Fibroblast of peridontal ligament (primary cell): ENCODE results near the gene CNKSR3.
"Not testable (repeated sequence)": the region's sequence is repeated elsewhere in the genome, so short reads cannot be mapped to it uniquely, and the experiment has no call there.

ENCODE experiments used
- DNase-seq: peaks from one replicate; pipeline ENCODE4 v3.0.0-alpha.2; 2010; ENCODE audit errors: extremely low read depth

Gene CNKSR3

DNA sequence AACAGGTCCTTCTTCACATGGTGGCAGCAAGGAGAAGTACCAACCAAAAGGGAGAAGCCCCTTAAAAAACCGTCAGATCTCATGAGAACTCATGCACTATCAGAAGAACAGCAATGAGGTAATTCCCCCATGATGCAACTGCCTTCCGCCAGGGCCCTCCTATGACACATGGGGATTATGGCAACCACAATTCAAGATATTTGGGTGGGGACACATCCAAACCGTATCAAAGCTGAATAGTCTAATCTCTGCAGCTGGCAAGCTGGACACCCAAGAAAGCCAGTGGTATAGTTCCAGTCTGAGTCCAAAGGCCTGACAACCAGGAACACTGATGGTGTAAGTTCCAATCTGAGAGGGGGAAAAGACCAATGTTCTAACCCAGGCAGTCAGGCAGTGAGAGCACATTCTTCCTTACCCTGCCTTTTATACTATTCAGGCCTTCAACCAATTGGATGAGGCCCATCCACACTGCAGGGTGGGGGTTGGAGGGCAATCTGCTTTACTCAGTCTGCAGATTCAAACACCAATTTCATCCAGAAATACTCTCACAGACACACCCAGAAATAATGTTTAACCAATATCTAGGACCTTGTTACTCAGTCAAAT lies 17.9 kb upstream of the CNKSR3 start:
- DNase-seq = no peak

DNA sequence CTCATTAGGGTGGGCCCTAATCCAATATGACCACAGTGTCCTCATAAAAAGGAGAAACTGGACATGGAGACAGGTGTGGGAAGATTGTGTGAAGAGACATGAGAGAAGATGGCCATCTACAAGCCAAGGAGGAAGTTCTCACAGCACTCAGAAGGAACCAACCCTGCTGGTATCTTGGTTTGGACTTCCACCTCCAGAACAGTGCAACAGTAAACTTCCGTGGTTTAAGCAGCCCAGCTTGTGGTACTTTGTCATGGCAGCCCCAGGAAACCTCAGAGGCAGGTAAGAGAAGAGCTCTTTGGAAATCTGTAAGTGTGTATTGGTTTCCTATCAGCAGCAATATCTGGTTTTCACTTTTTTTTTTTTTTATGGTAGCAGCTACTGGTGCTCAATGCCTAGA lies 16.5 kb upstream of the CNKSR3 start:
- DNase-seq = no peak

DNA sequence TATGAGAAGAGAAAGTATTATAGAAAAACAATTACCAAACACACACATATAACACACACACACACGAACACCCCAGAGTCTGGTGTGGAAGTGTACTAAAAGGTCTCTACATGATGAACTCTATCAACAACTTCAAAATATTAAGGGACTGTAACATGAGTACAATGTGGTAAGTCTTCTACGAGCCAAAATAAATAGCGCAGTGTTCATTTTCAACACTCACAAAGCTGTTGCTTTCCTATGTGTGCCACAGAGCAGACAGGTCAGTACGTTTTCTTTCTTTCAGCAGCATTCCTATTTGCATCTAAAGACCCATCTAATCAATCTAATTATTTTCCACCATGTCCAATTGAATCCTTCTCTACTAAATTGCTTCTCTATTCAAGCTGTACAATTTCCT lies 12.1 kb upstream of the CNKSR3 start:
- DNase-seq = no peak

DNA sequence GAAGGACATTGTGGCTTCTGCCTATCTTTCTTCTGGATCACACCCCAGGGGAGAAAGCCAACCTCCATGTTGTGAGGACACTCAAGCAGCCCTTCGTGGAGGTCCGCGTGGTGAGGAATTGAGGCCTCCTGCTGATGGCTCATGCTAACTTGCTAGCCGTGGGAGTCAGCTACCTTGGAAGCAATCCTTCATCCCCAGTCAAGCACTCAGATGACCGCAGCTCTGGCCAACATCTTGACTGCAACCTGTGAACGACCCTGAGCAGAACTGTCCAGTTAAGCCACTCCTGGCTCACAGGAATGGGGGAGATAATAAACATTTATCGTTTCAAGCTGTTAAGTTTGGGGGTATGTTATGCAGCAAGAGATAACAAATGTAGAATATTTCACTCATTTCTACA lies 10.9 kb upstream of the CNKSR3 start:
- DNase-seq = no peak

DNA sequence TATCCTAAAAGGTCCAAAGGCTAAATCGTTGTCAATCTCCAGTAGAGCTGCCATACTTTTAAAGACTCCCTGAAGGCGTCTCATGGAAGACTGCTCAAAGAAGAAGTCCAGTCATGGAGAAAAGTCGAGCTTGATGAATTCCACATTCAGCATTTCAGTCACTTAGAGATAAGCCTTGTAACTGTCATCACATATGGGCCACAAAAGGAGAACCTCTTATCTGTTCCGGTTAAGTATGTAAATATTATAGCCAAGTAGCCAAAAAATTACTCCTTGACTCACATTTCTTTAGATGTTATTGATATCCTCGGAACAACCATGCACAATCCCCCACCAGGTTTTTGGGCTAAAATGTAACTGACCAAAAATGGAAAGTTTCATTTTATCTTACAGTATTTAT lies 9.8 kb upstream of the CNKSR3 start:
- no peak for DNase-seq

DNA sequence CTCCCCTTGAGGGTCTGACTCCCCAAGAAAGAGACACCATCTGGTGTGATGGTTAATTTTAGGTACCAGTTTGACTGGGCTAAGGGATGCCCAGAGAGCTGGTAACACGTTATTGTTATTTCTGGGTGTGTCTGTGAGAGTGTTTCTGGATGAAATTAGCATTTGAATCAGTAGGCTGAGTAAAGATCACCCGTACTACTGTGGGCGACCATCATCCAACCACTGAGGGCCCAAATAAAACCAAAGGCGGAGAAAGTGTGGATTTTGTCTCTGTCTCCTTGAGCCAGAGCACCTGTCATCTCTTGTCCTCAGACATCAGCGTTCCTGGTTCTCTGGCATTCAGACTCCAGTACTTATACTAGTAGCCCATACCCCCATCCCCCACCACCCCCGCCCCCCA lies 7.9 kb upstream of the CNKSR3 start:
- DNase-seq = no peak

DNA sequence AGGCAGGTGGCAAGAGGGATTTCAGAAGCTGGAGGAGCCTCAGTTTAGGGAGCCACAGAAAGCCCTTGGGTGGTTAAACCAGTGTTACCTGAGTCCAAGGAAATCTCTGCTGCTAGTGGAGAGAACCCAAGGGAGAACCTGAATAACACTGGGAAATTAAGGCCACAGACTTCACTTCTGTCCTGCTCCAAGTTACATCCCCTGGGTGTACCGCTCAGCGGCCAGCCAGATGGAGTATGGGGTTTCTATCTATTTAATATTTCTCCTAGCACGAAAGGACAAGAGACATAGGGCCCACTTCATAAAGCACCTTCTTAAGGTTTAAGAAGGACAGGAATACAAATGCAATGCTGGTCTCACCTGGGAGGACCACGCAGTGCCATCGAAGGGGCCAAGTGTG lies 5.8 kb upstream of the CNKSR3 start:
- no peak for DNase-seq

DNA sequence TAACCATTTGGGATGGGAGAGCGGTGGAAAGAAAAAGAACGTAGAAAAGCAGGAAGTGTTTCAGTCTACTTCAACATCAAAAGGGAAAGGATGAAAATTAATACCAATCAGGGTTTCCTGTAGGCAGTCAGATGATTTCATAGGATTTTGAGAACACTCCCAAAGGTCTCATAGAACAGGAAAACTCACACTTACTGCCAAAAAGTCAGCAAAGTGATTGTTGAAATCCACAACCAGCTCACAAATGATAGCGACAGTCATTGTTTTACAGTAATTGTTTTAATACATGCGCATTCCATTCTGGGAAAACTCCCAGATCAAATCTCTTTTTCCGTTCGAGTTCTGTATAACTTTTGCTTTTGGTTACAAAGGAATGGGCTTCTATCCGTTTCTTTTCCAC lies 5.3 kb upstream of the CNKSR3 start:
- DNase-seq = peak; percentile 54

DNA sequence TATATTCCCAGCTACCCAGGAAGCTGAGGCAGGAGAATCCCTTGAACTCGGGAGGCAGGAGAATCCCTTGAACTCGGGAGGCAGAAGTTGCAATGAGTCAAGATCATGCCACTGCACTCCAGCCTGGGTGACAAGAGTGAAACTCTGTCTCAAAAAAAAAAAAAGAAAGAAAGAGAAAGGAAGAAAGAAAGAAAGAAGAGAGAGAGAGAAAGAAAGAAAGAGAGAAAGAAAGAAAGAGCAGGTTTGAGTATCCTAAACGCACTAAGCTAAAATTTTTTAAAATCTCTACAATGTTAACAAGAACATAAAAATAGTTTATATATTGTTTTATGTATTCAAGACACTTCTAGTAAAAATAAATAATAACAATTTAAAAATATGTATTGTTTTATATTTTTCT lies 4.6 kb upstream of the CNKSR3 start:
- DNase-seq = not testable (repeated sequence)

DNA sequence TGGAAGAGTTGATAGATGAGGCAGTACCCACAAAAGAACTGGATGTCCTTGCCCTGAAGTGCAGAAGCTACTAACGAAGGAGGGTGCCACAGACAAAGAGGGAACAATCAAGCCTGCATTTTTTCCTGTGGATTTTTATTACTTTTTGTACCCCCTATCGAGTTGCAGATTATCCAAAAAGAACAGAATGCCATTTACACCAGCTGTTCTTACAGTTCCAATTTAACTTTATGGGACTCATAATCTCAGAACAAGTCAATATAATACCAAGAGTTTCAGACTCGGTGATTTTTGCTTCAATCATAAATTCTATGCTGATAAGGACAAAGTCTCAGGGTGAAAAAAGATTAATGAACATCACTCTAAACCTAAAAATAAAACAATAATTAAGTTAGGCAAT lies 4.0 kb upstream of the CNKSR3 start:
- no peak for DNase-seq

DNA sequence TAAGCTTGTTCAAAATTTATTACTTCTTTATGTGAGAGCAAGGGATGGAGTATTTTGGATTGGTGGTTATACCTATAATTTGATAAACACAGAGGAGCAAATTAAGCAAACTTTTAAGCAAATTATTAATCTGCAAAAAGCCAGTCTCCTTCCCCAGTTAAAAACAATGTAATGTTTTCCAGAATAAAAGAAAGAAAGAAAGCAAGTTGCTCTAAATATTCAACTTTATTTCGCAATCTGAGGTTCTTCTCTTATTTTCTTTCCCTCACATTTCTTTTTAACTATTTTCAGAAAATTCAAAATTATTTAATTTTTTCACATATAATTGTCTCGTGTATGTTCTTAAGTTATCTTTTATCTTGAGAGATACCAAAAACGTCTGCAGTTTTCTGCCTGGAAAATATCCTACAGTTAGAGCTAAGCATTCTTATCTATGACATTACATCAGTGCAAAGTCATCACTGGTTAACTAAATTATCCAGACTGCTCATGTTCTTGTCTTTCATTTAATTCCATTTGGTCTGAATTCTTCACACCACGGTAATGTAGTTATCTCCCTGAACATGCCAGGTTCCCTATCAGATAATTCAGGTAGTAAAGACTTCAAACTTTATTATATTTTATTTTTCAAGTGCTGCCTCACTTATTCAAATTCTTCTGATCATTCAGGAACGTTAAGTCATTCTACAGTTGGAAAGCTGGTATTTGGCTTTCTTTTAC lies 3.3 kb upstream of the CNKSR3 start:
- no peak for DNase-seq

DNA sequence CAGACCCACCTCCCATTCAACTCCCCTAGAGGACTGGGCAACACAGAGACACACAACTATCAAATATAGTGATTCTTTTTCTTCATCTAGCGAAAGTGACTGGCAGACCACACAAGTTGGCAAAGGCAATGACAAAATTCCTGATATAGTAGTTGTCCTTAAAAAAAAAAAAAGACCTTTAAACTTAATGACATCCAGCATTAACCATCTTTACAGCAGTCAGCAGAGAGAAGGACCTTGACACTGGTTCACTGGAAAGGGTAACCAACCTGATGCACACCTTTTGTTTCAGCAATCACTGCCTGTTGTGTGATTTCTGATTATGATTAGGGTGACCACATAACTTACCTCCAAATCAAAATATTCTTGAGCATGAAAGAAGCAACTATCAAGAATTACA lies 1.7 kb upstream of the CNKSR3 start:
- no peak for DNase-seq

DNA sequence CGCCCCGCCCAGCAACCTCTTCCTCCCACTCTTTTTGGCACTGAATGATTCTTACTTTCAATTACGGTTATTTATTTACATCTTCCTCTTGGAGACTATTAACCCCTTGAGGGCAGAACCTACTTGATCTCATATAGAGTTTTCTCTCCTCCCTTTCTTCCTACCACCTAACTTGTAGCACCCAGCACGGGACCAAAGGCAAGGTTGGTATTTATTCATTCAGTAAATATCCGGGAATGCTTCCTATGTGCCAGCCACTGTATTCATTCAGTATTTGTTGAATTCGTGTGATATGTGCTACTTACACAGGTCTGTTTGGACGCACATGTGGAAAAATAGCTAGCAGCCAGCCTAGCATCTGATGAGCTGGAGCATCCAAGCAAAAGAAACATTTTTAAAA lies 1.3 kb upstream of the CNKSR3 start:
- DNase-seq = no peak

DNA sequence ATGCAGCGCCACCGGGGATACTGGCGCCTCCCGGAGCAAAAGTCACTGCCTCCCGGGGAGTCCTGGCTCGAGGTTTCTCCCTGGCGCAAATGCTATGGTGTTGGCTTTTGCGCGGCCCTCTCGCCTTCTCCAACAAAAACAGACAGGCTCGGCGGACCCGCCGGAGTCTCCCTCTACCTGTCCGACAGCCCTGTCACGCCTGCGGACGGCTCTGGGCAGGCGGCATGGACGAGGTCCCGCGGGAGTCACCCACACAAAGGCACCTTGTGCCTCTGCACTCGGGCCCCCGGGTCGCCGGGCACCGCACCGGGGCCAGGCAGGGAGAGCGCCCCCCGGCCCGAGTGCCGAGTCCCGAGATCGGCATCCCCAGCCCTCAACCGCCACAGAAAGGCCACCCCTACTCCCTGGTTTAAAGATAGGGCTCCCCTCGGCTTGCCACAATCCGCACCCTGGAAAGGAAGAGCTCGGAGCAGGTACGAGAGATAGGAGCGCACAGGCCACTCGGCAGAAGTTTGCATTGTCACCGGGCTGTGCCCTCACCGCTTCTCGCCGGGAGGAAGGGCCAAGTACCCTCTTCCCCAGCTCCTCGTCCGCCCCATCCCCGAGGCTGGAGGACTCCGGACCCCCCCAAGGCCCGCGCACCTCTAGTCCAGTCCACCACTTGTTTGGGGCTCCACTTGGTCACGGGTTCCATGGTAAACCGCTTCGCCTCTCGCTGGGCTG lies 903 bp downstream of the CNKSR3 start:
- no peak for DNase-seq

DNA sequence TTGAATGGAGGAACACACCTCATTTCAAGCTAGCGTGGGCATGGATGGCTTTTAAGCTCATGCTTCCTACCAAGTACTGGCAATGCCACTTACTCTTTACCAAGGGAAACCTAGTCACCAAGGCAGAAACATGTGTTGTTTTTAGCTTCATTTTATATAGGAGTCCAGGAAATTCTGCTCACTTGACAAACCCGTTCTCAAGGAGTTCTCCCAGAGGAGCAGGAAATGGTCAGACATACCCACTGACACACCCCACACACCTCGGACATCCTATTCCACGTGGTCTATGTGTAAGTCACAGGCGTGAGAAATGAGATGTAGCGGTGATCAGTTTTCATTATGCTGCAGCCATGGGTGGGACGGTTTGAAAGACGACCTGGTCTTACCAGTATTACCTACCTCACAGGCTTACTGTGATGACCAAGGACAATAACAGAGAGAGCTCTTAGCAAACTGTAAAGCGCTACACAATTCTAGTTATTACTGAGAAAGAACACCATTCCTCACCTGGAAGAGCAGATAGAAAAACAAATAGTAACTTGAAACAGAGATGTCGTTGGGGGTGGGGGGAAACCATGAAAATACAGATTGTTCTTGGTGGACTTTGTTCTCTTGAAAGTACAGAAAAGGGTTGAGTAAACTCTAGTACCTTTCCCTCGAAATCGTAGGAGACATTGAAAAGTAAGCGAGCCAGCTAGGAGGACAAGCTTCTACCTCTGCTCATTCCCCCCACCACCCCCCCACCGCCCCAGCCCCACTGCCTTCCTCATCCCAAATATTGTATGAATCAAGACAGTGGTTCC lies 1.7 kb downstream of the CNKSR3 start:
- no peak for DNase-seq

DNA sequence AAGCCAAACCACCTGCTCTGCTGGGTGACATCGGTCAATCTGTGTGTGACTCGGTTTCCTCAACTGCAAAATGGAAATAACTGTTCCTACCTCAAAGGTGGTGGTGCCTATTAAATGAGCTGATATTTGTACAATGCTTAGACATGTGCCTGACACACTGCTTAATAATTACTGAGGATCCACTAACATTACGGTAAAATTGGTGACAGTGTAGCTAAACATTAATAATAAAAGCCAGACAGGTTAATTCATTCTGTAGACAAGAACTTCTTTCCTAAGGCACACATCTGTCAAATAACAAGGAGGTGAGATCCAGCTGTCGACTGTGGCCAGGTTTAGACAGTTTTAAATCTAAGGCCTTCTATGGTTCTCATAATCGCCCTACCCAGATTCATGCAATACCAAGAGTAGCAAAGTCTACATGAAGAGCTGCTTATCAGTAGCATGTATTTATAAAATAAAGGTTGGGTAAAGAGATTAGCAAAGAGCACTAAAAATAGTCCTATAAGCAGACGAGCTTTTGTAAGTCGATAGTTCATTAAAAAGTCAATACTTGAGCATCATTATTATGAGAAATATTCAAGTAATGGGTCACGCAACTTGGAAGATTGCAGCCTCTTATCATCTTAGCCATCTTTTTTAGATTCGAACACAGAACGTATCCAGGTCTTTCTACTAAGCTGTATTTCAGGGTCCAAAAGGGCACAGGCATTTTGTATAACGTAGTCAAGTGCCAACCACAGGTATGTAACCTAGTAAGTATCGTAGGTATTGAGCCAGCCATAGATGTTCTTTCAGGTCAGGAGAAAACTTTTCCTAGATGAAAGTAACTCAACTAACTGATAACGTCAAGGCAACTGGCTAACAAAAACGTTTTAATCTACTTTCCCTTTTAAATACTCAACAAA lies 3.2 kb downstream of the CNKSR3 start:
- no peak for DNase-seq

DNA sequence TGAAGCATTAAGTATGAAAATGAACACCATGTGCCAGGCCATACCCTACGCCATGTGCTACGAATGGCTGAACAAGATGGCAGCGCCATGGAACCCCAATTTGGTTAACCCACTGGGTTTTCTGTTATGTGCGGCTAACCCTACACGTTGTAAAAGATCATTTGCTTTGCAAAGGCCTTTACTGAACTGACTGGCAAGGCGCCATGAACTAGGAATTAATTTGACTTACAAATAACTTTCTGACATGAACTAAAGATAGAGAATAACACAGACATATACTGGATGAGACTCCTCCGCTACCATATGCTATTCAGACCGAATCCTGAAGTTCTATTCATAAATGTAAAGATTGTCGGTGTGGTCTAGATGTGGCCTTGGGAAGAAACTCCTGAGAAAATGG lies 3.9 kb downstream of the CNKSR3 start:
- DNase-seq = no peak

DNA sequence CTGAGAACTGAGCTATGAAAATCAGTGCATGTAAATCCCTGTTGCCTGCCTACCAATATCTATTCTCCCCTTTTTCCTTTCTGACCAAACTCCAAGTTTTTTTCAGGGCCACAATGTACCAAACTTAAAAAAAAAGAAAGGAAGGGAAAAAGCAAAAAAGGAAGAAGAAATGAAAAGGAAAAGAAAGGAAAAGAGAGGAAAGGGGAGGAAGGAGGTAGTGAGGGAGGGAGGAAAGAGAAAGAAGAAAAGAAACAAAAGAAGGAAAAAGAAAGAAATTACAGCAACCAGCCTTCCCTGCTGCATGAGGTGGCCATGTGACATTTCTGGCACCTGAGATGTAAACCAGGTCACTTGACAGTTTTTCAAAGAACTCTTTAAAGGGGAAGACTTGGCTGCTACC lies 4.4 kb downstream of the CNKSR3 start:
- no peak for DNase-seq

DNA sequence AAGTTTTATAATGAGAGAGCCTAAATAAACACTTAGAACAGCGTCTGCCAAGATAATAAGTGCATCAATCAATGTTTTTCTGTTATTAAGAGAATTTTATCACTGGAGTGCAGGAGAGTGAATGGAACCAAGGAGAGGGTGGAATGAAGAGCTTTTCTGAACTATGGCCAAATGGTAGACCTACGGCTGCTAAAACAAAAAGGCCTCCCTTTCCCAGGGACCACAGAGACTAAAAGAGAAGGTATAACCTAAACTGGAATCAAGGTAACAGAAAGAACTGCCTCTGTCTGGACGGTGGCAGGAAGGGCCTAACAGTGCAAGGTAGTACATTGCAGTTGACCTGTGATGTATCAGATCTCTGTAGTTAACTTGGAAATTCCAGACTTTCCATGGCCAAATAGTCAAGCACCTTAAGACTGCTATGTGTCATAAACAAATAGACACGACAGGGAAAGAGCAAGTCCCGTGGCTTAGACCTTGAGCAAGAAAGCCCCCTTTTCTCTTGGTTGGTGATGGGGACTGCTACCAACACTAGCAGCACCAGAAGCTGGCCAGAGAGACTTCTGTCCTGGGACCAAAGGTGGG lies 5.5 kb downstream of the CNKSR3 start:
- no peak for DNase-seq

DNA sequence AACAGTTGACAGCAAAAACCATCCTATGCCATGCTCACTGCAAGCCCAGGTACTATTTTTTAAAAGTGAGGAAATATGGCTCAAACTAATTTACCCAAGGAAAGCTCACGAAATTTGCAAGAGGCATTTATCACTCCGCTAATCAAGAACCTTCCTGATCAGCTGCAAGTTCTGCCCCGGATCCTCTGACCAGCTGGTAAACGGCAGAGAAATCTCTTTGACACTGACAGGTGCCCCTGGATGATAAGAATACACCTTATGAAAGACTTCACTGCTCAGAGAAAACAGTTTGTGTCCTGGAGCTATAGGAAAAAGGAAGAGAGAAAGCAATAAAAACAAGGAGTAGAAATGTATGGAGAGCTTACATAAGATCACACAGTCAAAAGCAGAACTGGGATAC lies 6.4 kb downstream of the CNKSR3 start:
- DNase-seq = no peak

DNA sequence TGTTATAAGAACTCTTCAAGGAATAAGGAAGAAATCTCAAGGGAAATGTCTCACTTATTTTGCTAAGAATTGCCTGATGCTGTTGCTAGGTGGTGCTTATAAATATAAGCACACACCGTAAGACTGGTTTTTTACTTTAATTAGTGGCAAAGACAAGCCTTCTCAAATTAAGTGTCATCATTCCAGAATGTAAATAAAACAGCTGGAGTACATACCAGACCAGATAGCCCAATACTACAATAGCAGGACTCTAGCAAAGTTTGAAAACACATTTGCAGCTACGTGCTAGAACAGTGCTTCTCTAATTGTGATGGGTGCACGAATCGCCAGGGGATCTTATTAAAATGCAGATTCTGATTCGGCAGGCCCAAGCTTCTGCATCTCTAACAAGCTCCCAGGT lies 6.8 kb downstream of the CNKSR3 start:
- no peak for DNase-seq
